ENCODE data around the gene SF3A1.

Gene SF3A1

DNA sequence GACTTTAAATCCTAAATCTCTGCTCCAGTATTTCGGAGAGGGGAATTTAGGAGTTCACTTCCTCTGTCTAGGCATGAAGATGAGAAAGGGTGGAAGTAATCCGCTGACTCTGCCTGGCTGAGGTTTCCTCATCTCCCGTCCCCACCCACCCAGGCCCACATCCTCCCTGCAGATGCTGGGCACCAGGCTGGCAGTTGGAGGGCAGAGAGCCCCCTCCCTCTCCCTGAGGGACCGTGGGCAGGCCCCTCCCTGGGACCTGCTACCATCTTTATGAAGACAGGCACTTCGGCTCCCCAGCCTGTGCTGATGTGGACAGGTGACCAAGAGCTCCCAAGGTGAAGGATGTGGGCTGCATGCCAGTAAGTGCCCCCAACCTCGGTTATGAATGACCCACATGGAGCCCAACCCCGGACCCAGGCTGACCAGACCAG, 74.1 kb downstream of the SF3A1 start:
- peaks cover 5% of the 10 kb centered on the region for H3K36me3 Mint-ChIP-seq
- H3K4me1 Mint-ChIP-seq, result peaks cover 7% of the 10 kb centered on the region
- ATAC-seq (ENCODE audit: low read depth), result no peak
- H3K27me3 Mint-ChIP-seq, result peaks cover 16% of the 10 kb centered on the region
- H3K4me3 Mint-ChIP-seq, result no peak overlapping the region
- H3K27ac Mint-ChIP-seq, result no peak overlapping the region
- no peak for DNase-seq (ENCODE audit: low spot score in 2 of 2)
- no peaks in the 10 kb centered on the region for H3K9me3 Mint-ChIP-seq
